HepG2 (cell line): Measurements from ENCODE around the gene ELANE. TPM values are rescaled to one million over a fixed set of nuclear protein-coding genes. Genes with fewer than 3 reads are reported as not detected.

ENCODE experiments used
- ATAC-seq: fragments of 200-7000 bp; cut with Tn5 transposase; 3 replicates; pipeline ENCODE4 v1.9.1; 2020; ENCODE audit warnings: mild to moderate bottlenecking, moderate library complexity
- BruUV-seq: library from RNA; stranded (reverse); fragments of 400-500 nt; replicated peaks from 2 replicates; lab custom pipeline; 2021; lab: Mats Ljungman, UMichigan
- CTCF ChIA-PET: fragments of 300-600 bp; formaldehyde crosslinking; extraction: SDS; loops from one replicate; lab custom pipeline; 2021; ENCODE audit warnings: low total read pairs, inconsistent platforms, low intra/inter-chr PET ratio; lab: Yijun Ruan, JAX
- POLR2A ChIA-PET: fragments of 350-600 bp; sonication (Branson Sonifier 250); formaldehyde crosslinking; loops from one replicate; lab custom pipeline; 2020; ENCODE audit warnings: antibody characterized with exemption, inconsistent platforms; lab: Yijun Ruan, JAX
- DNase-seq: peaks from one replicate; pipeline ENCODE4 v3.0.0-alpha.2; 2015; ENCODE audit warnings: low spot score
- FAIRE-seq: peaks from 3 replicates; lab custom pipeline; 2011; peaks lifted over from hg19 to GRCh38; lab: Jason Lieb, UNC
- H2AFZ ChIP-seq: one replicate; pipeline ENCODE4 v1.6.1; 2011; ENCODE audit warnings: low read length, inconsistent platforms
- H3K27ac ChIP-seq: fragments of 300-600 bp; 3 replicates; pipeline ENCODE4 v1.8.0; 2011; ENCODE audit warnings: mixed run types, mild to moderate bottlenecking, mixed read lengths, low read length, inconsistent platforms; ENCODE audit not compliant: insufficient read depth; ENCODE audit errors: extremely low read length
- H3K27me3 ChIP-seq, 2 experiments: fragments of 200-600 bp in 1 of 2; 2 replicates in 1 of 2; 3 replicates in 1 of 2; pipeline versions ENCODE4 v1.6.0 to v1.8.0; 2011; ENCODE audit warnings: low read length in 2 of 2, mild to moderate bottlenecking in 2 of 2, moderate library complexity in 2 of 2, inconsistent platforms in 1 of 2; ENCODE audit not compliant: insufficient read depth in 2 of 2, control insufficient read depth in 1 of 2
- H3K36me3 ChIP-seq, 2 experiments: fragments of 200-600 bp in 1 of 2; replicated peaks in 1 of 2; 2 replicates in 1 of 2; 3 replicates in 1 of 2; pipeline versions ENCODE4 v1.5.1 to v1.8.0; 2011; ENCODE audit warnings: low read length in 2 of 2, inconsistent platforms in 1 of 2; ENCODE audit not compliant: insufficient read depth in 2 of 2, control insufficient read depth in 1 of 2
- H3K4me1 ChIP-seq: 2 replicates; pipeline ENCODE4 v1.5.1; 2012; ENCODE audit warnings: low read length, inconsistent platforms; ENCODE audit not compliant: insufficient read depth
- H3K4me2 ChIP-seq: 2 replicates; pipeline ENCODE4 v1.6.0; 2011; ENCODE audit warnings: low read depth, low read length, inconsistent platforms
- H3K4me3 ChIP-seq, 3 experiments: fragments of 200-600 bp in 1 of 3; sonication (generic), shearing (Covaris generic) in 1 of 3; replicated peaks in 1 of 3; 2 replicates each; pipeline ENCODE4 v1.5.1; 2011 to 2016; ENCODE audit warnings: low read length in 3 of 3, inconsistent platforms in 2 of 3, low read depth in 2 of 3, mild to moderate bottlenecking in 2 of 3, control low read depth in 1 of 3, mixed read lengths in 1 of 3; ENCODE audit not compliant: insufficient read depth in 1 of 3
- H3K79me2 ChIP-seq: one replicate; pipeline ENCODE4 v1.6.1; 2011; ENCODE audit warnings: low read length, inconsistent platforms; ENCODE audit not compliant: insufficient read depth
- H3K9ac ChIP-seq: 2 replicates; pipeline ENCODE4 v1.6.0; 2011; ENCODE audit warnings: mild to moderate bottlenecking, low read depth, low read length, inconsistent platforms; ENCODE audit not compliant: insufficient read depth
- H3K9me3 ChIP-seq: 2 replicates; pipeline ENCODE4 v1.5.1; 2012; ENCODE audit warnings: mild to moderate bottlenecking, low read length
- H4K20me1 ChIP-seq: 2 replicates; pipeline ENCODE4 v1.6.0; 2011; ENCODE audit warnings: inconsistent platforms, mild to moderate bottlenecking, low read length, moderate library complexity; ENCODE audit not compliant: insufficient read depth
- CHCHD3 ChIP-seq: sonication (generic); formaldehyde crosslinking; IDR thresholded peaks from 2 replicates; pipeline ENCODE4 v1.8.0; 2022; ENCODE audit warnings: mild to moderate bottlenecking, missing genetic modification reagents, moderate library complexity
- NFATC3 ChIP-seq: sonication (generic); formaldehyde crosslinking; IDR thresholded peaks from 2 replicates; pipeline ENCODE4 v1.5.1; 2020; ENCODE audit warnings: mild to moderate bottlenecking, missing genetic modification reagents
- NFYC ChIP-seq: IDR thresholded peaks from 2 replicates; pipeline ENCODE4 v1.6.1; 2016; ENCODE audit warnings: missing genetic modification reagents, missing compliant biosample characterization
- SMARCC2 ChIP-seq: fragments of 450-650 bp; IDR thresholded peaks from 2 replicates; pipeline ENCODE4 v1.6.1; 2017; ENCODE audit warnings: antibody characterized with exemption, mild to moderate bottlenecking
- SNAI1 ChIP-seq: sonication (generic); formaldehyde crosslinking; IDR thresholded peaks from 2 replicates; pipeline ENCODE4 v1.5.0; 2020; ENCODE audit warnings: mild to moderate bottlenecking, missing genetic modification reagents, borderline replicate concordance
- STAT5B ChIP-seq: sonication (generic); formaldehyde crosslinking; IDR thresholded peaks from 2 replicates; pipeline ENCODE4 v1.4.0; 2020; ENCODE audit warnings: missing genetic modification reagents
- ZNF253 ChIP-seq: sonication (generic); formaldehyde crosslinking; IDR thresholded peaks from 2 replicates; pipeline ENCODE4 v1.8.0; 2022; ENCODE audit warnings: mild to moderate bottlenecking, missing genetic modification reagents, borderline replicate concordance
- ZNF367 ChIP-seq: sonication (generic); formaldehyde crosslinking; IDR thresholded peaks from 2 replicates; pipeline ENCODE4 v1.4.0; 2020; ENCODE audit warnings: missing genetic modification reagents, borderline replicate concordance
- ZSCAN29 ChIP-seq: sonication (generic); formaldehyde crosslinking; conservative IDR thresholded peaks from 2 replicates; pipeline ENCODE4 v1.4.0; 2020; ENCODE audit warnings: mild to moderate bottlenecking, missing genetic modification reagents
- WGBS: methylation state at CpG from one replicate; pipeline ENCODE4 v1.1.6; 2017; ENCODE audit warnings: low lambda C conversion rate; 5-methylcytosine and 5-hydroxymethylcytosine counted together
- in situ Hi-C: cut with HindIII; loops from 2 replicates; pipeline ENCODE4 v1.10.0; 2017; ENCODE audit warnings: low pct_unique_long_range_greater_than_20kb; ENCODE audit not compliant: extremely low pct_ligation_motif_present
- intact Hi-C: fragments of 100-400 bp; cut with micrococcal nuclease; formaldehyde crosslinking; loops from one replicate; pipeline ENCODE4 v1.10.0; 2022; ENCODE audit not compliant: unreplicated experiment
- polyA plus RNA-seq, 8 experiments: library from polyadenylated mRNA; depleted of rRNA in 3 of 8; stranded (reverse) in 7 of 8; unstranded in 1 of 8; fragments of >200 nt; fragmentation: Illumina TruSeq in 4 of 8; extraction: Trizol in 4 of 8; gene quantifications; 2 replicates each; pipeline versions ENCODE4 v1.2.1 to v1.2.3, GENCODE V29; 2011 to 2016; ENCODE audit warnings: low read depth in 4 of 8, missing spikeins in 1 of 8, mixed read lengths in 1 of 8; ENCODE audit not compliant: insufficient read depth in 1 of 8
- total RNA-seq, 5 experiments: library from RNA; depleted of rRNA; stranded (reverse); fragments of >200 nt; fragmentation: Illumina TruSeq; extraction: Trizol; gene quantifications; 2 replicates each; pipeline ENCODE4 v1.2.3, GENCODE V29; 2016; ENCODE audit warnings: low read depth in 1 of 5
- TF ChIP-seq, protein P1 (sequence below), 2 experiments: sonication (generic) in 1 of 2; formaldehyde crosslinking in 1 of 2; IDR thresholded peaks; 2 replicates each; pipeline versions ENCODE4 v1.4.0 to v1.6.1; 2018 to 2020; ENCODE audit warnings: missing genetic modification reagents in 2 of 2, borderline replicate concordance in 1 of 2, low read depth in 1 of 2, mild to moderate bottlenecking in 1 of 2, missing biosample characterization in 1 of 2
- TF ChIP-seq, protein P2 (sequence below): sonication (generic); formaldehyde crosslinking; IDR thresholded peaks from 2 replicates; pipeline ENCODE4 v1.5.1; 2020; ENCODE audit warnings: mild to moderate bottlenecking, missing genetic modification reagents, moderate library complexity
- TF ChIP-seq, protein P3 (sequence below): sonication (generic); formaldehyde crosslinking; IDR thresholded peaks from 2 replicates; pipeline ENCODE4 v1.5.0; 2020; ENCODE audit warnings: mild to moderate bottlenecking, missing genetic modification reagents
- TF ChIP-seq, protein P4 (sequence below): sonication (generic); formaldehyde crosslinking; IDR thresholded peaks from 2 replicates; pipeline ENCODE4 v1.5.0; 2020; ENCODE audit warnings: mild to moderate bottlenecking, missing genetic modification reagents

The ELANE gene
- total and polyA plus RNA-seq, 2 of the 13 experiments (the other 11 are each of a cell fraction or from before 2014, with no cell fraction given), result not detected

DNA sequence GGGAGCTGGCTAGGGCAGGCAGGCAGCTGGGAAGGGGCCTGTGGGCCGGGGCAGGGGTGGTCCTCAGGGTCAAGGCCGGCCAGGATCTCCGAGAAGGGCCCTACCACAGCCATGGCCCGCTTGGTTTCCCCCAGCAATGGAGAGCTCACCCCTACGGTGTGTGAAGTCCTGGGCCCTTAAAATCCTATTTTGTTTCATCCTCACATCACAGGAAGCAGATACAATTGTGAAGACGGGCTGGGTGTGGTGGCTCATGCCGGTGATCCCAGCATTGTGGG is 49.9 kb downstream of the ELANE start:
- WGBS, result 95% methylated on average over 2 of the region's 7 CpGs
- CTCF ChIA-PET, result no interaction called here
- no peak for TF ChIP-seq ZSCAN29 (CRISPR knock-in tag)
- no peak for TF ChIP-seq SMARCC2
- no peak for TF ChIP-seq STAT5B (CRISPR knock-in tag)
- TF ChIP-seq, protein P1, sequence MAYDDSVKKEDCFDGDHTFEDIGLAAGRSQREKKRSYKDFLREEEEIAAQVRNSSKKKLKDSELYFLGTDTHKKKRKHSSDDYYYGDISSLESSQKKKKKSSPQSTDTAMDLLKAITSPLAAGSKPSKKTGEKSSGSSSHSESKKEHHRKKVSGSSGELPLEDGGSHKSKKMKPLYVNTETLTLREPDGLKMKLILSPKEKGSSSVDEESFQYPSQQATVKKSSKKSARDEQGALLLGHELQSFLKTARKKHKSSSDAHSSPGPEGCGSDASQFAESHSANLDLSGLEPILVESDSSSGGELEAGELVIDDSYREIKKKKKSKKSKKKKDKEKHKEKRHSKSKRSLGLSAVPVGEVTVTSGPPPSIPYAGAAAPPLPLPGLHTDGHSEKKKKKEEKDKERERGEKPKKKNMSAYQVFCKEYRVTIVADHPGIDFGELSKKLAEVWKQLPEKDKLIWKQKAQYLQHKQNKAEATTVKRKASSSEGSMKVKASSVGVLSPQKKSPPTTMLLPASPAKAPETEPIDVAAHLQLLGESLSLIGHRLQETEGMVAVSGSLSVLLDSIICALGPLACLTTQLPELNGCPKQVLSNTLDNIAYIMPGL (CRISPR knock-in tag; IDR thresholded peaks at IDR 0.05; ENCODE audit: borderline replicate concordance in 1 of 2, low read depth in 1 of 2), result no peak
- no peak for TF ChIP-seq NFYC (CRISPR knock-in tag)
- TF ChIP-seq SNAI1 (CRISPR knock-in tag), result no peak
- TF ChIP-seq, protein P2, sequence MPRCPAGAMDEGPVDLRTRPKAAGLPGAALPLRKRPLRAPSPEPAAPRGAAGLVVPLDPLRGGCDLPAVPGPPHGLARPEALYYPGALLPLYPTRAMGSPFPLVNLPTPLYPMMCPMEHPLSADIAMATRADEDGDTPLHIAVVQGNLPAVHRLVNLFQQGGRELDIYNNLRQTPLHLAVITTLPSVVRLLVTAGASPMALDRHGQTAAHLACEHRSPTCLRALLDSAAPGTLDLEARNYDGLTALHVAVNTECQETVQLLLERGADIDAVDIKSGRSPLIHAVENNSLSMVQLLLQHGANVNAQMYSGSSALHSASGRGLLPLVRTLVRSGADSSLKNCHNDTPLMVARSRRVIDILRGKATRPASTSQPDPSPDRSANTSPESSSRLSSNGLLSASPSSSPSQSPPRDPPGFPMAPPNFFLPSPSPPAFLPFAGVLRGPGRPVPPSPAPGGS (CRISPR knock-in tag), result no peak
- no peak for TF ChIP-seq CHCHD3 (CRISPR knock-in tag)
- TF ChIP-seq NFATC3 (CRISPR knock-in tag), result no peak
- TF ChIP-seq, protein P3, sequence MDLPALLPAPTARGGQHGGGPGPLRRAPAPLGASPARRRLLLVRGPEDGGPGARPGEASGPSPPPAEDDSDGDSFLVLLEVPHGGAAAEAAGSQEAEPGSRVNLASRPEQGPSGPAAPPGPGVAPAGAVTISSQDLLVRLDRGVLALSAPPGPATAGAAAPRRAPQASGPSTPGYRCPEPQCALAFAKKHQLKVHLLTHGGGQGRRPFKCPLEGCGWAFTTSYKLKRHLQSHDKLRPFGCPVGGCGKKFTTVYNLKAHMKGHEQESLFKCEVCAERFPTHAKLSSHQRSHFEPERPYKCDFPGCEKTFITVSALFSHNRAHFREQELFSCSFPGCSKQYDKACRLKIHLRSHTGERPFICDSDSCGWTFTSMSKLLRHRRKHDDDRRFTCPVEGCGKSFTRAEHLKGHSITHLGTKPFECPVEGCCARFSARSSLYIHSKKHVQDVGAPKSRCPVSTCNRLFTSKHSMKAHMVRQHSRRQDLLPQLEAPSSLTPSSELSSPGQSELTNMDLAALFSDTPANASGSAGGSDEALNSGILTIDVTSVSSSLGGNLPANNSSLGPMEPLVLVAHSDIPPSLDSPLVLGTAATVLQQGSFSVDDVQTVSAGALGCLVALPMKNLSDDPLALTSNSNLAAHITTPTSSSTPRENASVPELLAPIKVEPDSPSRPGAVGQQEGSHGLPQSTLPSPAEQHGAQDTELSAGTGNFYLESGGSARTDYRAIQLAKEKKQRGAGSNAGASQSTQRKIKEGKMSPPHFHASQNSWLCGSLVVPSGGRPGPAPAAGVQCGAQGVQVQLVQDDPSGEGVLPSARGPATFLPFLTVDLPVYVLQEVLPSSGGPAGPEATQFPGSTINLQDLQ (CRISPR knock-in tag), result no peak
- TF ChIP-seq, protein P4, sequence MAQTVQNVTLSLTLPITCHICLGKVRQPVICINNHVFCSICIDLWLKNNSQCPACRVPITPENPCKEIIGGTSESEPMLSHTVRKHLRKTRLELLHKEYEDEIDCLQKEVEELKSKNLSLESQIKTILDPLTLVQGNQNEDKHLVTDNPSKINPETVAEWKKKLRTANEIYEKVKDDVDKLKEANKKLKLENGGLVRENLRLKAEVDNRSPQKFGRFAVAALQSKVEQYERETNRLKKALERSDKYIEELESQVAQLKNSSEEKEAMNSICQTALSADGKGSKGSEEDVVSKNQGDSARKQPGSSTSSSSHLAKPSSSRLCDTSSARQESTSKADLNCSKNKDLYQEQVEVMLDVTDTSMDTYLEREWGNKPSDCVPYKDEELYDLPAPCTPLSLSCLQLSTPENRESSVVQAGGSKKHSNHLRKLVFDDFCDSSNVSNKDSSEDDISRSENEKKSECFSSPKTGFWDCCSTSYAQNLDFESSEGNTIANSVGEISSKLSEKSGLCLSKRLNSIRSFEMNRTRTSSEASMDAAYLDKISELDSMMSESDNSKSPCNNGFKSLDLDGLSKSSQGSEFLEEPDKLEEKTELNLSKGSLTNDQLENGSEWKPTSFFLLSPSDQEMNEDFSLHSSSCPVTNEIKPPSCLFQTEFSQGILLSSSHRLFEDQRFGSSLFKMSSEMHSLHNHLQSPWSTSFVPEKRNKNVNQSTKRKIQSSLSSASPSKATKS, result no peak
- TF ChIP-seq ZNF253 (CRISPR knock-in tag), result no peak
- TF ChIP-seq ZNF367 (CRISPR knock-in tag), result no peak
- TF ChIP-seq, all 625 proteins: peak for 0
- Histone ChIP-seq H4K20me1 (no peaks in the 10 kb centered on the region), H3K9ac (no peak overlapping the region), H3K27ac (no peak overlapping the region), H3K27me3 (no peaks in the 10 kb centered on the region), H3K79me2 (no peaks in the 10 kb centered on the region), H3K4me2 (no peak overlapping the region), H3K4me1 (no peaks in the 10 kb centered on the region), H3K9me3 (no peaks in the 10 kb centered on the region), H3K4me3 (no peak overlapping the region), H3K36me3 (peaks cover 7 to 11% of the 10 kb centered on the region in 2 experiments; a peak in 4 of 5 replicates), H2AFZ (no peak overlapping the region)
- ATAC-seq (no peak), FAIRE-seq (no peak), DNase-seq (no peak)
- POLR2A ChIA-PET, result no interaction called here
- BruUV-seq, result no TSS peak
- intact Hi-C loops, result no loop called here
- in situ Hi-C loops, result no loop called here
